HG02798 (cell line): ENCODE results near the gene BBS7.
A peak's percentile ranks its signal among the peaks of the same experiment; 100 is the strongest.

Experiments
- ATAC-seq: cut with Tn5 transposase; IDR thresholded peaks from one replicate; pipeline ENCODE4 v1.9.1; 2021; ENCODE audit warnings: mild to moderate bottlenecking; ENCODE audit not compliant: unreplicated experiment, poor library complexity

The BBS7 gene, protein sequence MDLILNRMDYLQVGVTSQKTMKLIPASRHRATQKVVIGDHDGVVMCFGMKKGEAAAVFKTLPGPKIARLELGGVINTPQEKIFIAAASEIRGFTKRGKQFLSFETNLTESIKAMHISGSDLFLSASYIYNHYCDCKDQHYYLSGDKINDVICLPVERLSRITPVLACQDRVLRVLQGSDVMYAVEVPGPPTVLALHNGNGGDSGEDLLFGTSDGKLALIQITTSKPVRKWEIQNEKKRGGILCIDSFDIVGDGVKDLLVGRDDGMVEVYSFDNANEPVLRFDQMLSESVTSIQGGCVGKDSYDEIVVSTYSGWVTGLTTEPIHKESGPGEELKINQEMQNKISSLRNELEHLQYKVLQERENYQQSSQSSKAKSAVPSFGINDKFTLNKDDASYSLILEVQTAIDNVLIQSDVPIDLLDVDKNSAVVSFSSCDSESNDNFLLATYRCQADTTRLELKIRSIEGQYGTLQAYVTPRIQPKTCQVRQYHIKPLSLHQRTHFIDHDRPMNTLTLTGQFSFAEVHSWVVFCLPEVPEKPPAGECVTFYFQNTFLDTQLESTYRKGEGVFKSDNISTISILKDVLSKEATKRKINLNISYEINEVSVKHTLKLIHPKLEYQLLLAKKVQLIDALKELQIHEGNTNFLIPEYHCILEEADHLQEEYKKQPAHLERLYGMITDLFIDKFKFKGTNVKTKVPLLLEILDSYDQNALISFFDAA

DNA sequence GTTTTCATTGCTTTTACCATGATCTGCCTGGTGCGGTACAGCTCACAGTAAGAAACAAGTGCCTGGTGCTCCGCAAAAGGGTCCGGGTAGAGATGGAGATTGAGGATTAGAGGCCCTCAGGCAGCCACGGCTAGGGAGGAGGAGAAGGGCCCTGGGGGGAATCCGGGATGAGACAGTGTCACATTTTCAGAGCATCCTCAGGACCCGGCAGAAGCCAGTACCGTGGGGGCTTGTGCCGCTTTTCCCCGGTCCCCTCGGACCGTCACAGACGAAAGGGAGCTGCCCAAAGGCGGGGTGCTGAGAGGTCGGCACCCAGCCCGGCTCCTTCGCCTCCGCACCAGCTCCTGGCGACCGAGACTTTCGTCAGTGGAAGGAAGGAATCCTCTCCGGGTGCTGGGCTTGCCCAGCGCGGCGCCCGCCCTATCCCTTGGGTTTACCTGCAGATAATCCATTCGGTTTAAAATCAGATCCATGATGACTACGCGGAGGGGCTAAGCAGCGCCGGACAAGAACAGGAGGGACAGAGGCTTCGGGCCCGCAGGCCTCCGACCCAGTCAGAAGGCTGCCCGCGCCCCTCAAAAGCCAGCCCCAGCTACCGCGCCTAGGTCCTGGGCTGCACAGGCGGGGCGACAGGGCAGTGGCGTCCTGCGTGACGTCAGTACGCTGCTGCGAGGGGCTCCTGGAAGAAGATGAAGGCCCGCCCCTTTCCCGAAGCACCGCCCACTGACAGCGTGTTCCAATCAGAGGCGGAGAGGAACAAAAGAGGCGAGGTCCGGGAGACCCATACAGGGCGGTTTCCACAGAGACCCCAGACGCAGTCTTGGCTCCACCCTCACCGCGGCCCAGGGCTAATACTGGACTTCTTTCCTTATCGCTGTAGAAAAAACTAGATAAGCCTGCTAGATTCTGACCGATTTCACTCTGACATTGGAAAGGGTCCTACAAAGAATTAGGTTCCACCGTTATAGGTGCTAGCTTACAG, at the start of gene BBS7:
Gene BBS7 (minus strand): TSS at position 634 of the 982 bp plus-strand sequence. CDS start 161 bp downstream, at position 473.
- peak; percentile 99 for ATAC-seq

DNA sequence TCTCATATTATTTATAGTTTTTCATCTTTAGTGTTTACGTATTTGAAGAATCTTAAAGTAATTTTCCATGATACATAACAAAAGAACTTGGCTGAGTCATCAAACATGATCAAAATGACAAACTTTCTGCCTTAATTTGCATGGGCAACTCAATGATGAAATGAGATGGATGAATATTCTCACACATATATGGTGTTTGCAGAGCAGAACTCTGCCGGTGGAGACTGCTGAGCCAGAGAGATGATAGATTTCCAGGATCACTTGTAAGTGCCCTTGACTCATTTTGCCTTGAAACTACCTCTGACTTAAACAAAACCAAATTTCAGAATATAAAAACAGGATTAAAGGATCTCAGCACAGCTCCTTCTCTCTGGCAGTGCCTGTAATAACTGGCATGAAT, 43.4 kb upstream of the BBS7 start:
- no peak for ATAC-seq

DNA sequence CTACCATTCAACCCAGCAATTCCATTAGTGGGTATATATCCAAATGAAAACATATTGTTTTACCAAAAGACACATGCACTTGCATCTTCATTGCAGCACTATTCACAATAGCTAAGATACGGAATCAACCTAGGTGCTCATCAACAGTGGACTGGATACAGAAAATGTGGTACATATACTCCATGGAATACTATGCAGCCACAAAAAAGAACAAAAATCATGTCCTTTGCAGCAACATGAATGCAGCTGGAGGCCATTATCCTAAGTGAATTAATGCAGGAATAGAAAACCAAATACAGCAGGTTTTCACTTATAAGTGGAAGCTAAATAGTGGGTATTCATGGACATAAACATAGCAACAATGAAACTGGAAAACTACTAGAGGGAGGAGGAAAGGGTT, 38.1 kb upstream of the BBS7 start:
- ATAC-seq = no peak

DNA sequence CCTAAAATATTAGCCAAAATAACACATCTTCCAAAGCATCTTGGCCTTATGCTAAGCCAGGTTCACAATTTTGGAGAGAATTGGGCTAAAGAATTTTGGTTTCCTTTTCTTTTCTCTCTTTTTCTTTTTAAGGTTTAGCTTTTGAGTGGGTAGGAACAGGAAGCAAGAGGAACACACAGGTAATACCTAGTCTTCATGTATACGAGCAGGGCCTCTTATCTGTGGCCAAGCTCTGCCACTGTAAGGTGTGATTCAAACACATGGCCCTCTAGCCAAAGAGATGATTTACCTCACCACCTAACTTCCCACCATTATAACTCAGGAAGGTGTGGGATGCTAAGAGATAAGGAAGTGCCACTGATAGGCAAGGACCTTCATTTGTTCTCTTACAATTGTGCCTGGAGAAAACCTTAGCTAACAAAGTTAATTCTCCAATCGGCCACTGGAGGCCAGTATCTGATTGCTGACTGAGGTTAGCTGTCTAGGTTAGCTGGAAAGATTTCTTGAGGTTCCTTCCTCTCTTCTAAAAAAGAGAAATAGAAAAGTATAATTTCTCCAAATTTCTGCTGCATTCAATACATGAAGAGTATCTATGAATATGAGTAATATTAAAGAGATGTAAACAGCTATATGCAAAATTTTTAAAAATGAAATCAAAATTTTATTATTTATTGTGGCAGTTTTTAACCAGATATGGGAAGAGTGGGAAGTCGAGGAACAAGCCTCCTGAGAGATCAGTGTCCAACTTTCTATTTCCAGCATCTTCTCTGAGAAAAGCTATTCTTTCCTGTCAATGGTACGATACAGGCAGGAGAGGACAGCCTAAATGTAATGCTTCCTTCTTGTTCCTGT, 30.1 kb upstream of the BBS7 start:
- ATAC-seq = peak; percentile 93

DNA sequence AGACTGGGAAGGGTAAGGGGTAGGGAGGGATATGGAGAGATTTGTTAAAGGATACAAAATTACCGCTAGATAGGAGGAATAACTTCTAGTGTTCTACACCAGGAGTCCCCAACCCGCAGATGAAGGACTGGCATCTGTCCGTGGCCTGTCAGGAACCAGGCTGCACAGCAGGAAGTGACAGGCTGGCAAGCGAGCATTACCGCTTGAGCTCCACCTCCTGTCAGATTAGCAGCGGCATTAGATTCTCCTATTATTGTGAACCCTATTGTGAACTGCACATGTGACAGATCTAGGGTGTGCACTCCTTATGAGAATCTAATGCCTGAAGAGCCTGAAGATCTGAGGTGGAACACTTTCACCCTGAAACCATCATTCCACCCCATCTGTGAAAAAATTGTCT, 27.9 kb upstream of the BBS7 start:
- peak; percentile 48 for ATAC-seq

DNA sequence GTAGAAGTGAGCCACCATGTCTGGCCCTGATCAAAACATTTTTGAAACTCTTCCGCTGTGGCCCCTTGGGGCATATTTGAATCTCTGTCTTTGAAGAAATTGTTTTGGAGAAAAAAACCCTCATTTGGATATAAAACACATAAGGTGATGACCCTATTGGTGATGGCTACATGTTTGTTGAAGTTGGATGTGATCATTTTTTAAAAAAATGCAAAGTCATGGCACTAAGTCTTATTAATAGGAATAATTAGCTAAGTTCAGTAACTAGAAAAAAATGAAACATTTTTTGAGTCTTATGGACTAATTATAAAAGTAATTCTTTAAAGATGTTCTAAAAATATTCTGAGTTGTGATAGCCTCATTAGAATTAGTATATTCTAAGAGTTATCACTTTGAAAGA, 17.9 kb upstream of the BBS7 start:
- ATAC-seq = no peak

DNA sequence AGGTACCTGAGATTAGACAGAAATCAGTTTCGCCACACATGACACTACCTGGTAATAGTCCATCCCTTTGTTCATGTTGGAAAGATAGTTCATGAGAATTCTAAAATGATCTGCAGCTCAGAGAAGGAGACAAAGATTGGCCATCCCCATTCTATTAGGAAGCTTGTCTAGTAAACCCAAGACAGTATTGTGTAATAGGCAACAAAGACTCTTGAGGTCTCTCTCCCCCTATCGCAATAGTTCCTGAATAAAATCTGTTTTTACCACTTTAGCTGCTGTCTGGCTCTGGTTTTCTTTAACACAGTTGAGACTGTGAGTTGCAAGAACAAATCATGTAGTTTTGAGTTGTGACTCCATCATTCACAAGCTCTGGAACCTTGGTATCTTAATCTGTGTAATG, 14.8 kb upstream of the BBS7 start:
- ATAC-seq = no peak

DNA sequence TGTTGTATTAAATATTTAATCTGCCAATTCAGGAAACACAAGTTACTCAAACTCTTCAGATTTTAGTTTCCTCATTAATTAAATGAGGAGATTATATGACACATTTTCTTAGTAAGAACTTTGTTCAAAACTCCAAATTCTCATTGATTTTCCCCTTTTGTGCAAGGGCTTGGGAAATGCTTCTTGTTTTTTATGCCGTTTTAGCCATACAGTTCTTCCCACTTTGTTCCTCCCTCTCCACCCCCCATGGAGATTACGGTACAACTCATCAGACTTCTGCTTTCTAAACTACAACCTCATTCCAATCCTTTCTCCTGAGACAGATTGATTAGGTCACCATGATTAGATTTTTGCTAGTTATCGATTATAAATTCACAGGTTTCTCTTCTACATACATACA, 10.9 kb upstream of the BBS7 start:
- no peak for ATAC-seq

DNA sequence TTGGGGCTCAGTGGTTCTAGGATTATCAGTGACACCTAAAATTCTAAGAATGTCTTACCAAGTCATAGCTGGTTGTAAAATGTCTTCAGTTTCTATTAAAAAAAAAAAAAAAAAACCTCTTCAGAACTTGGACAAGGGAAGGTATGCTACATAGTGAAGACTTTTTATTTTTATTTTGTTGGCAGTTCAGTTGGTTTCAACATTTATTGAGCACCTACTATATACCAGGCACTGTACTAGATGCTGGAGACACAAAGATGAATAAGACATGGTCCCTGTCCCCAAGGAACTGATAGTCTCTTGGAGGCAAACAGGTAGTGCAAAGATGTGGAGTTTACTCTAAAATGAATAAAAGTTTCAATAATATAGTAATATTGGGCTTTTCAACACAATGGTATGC, 8.9 kb upstream of the BBS7 start:
- no peak for ATAC-seq

DNA sequence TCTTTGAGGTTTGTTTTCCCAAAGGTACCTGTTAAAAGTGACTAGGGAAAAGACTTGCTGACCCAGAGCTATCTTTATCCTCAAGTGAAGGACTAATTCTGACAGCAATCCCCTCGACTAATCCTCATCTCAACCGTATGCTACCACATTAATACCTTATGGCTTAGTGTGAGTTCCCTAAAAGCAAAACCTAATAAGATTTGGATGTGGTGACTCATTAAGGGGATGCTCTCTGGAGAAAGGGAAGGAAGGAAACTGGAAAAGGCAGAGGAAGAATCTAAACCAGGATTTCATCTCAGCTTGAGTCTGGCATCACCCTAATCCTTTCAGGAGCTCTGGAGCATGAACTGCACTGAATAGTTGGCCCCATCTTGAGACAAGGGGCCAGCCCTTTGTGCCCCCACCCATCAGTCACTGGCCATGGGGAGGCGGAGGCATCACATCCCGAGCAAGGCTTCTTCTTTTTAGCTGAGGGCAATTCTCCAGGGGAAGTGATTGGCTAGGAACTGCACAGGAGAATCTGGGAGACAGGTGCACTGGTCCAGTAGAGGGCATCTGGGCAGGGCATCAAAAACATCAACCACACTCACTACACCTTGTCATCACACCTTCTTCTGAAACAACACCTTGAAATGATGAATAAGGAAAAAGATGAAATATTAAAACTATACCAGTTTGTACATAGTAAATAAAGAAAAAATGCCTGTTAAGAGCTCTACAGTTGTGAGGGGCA, 6.9 kb upstream of the BBS7 start:
- no peak for ATAC-seq

DNA sequence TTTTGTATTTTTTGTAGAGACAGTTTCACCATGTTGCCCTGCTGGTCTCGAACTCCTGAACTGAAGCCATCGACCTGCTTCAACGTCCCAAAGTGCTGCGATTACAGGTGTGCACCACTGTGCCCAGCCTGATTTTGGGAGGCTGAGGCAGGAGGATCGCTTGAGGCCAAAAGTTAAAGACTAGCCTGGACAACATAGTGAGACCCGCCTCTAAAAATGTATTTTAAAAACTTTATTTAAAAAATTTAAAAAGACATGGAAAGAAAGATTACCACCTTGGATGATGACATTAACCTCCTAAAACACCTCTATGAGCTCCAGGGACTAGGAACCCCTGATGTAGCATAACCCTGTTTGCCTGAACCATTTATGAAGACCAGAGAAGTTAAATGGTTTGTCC, 5.8 kb upstream of the BBS7 start:
- ATAC-seq = no peak

DNA sequence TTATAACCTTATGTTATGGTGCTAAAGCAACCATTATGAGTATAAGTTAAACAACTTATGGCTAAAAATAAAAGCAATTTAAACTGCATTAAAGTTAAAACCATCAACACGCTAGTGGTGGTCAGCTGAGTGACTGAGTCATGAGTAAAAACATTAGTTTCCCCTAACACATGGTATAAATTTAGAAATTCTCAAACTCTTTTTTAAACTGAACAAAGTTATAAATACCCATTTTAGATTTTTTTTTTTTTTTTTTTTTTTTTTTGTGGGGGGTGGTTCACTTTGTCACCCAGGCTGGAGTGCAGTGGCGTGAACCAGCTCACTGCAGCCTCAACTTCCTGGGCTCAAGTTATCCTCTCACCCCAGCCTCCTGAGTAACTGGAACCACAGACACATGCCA, 5.4 kb upstream of the BBS7 start:
- no peak for ATAC-seq

DNA sequence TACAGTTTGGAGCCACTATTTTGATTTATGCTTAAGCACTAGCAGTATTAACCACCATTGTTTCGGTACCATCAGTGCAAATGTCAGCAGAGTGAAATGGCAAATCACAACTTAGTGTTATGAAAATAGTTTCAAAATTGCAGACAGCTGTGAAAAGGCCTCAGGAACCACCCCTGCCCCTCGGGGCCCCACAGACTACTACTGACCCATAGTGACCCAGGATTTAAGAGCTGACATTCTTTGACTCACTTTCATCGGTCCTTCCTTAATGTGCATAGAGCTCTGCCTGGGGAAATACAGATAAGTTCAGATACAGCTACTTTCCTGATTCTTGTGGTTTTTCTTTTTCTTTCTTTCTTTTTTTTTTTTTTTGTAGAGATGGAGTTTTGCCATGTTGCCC, 3.3 kb upstream of the BBS7 start:
- no peak for ATAC-seq

DNA sequence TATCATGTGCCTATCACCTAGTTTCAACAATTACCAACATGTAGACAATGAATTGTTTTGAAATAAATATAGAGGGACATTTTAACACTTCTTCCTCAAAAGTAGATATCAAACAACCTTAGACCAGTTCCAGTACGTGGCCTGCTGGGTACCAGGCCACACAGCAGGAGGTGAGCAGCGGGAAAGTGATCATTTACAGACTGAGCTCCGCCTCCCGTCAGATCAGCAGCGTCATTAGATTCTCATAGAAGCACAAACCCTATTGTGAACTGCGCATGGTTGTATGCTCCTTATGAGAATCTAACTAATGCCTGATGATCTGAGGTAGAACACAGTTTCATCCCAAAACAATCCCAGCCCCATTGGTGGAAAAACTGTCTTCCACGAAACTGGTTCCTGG, 6.5 kb downstream of the BBS7 start:
- ATAC-seq = no peak

DNA sequence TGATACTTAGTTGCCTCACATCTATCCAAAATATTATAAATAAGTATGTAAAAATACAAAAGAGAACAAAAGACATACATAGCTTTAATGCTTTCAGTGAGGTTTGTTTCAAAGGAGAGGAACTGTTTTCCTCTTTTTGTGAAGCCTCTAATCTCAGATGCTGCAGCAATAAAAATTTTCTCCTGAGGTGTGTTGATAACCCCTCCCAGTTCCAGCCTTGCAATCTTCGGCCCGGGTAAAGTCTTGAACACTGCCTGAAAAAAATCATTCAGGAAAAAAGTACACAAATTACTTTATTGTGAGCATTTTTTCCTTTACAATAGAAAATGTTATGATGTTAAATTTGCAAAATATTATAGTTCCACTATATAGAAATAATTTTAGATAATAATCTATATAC, 8.8 kb downstream of the BBS7 start:
- no peak for ATAC-seq

DNA sequence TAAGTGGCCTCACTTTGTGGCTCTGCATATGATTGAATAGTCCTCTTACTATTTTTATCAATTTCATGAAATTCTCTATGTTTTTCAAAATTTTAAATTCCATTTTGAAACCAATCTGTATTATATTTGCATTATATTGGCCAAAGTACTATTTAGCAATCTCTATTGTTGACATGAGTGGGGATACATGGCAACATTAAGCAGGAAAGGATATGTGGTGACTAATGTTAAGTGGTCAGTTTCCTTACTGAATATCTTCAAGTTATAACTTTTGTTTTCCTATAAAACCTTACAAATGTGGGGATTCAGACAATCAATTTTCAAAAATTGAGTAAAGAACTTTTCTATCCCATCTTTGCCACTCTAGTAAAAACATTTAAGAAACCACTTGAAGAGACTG, 10.2 kb downstream of the BBS7 start:
- no peak for ATAC-seq

DNA sequence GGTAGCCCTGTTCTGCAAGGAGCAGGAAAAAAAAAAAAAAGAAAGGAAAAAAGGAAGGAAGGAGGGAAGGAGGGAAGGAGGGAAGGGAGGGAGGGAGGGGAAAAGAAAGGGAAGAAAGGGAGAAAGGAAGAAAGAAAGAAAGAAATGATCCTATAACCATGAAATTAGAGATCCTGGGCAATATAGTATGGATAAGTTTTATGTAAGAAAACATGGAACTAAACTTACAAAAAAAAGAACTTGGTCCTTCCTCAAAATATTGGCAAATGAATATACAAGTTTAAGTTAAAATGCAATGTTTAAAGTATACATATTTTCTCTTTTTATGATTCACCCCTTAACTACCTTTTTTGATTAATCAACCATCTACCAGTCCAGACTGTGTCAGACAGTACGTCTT, 18.9 kb downstream of the BBS7 start:
- ATAC-seq = no peak

DNA sequence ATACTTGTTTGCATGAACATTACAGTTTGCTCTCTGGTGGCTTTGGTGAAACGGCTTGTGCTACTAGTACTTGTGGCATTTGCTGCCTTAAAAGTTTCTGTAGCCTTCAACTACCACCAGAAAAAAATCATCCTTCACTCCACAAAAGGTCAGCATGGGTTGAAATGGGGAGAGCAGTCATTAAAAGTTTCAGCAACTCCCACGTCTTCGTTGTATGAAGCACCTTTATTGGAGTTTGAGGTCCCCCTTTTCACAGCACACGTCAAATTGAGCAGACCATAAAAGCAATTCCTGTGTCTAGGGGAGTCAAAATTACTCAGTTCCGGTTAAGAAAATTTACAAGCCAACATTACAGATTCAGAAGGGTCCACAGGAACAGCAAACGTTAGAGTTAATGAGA, 23.6 kb downstream of the BBS7 start:
- no peak for ATAC-seq

DNA sequence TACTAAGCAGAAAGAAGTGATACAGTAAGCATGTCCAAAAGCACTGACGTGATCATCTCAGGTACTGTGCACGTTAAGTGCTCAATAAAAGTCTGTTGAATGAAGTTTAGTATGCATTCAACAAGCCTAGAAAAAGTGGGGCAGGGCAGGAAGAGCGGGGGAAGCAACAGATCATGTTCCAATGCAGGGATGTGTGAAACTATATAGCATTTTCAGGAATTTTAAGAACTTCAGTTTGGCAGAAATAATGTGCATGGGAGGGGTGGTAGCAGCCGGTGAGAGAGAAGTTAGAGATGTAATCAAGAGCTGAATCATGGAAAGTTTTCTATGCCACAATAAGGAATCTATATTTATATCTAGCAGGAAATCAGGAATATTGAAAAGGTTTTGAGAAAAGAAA, 27.4 kb downstream of the BBS7 start:
- ATAC-seq = no peak
